ENCODE results near the gene GBF1.

GBF1 gene

GRCh38 chr10:102313221-102313896 lies 68.0 kb downstream of the GBF1 start:
- Histone ChIP-seq H3K9me3 (ENCODE audit: insufficient read depth, low read length, severe bottlenecking) (no peaks in the 10 kb centered on the region), H3K27ac (ENCODE audit: low read length) (no peak overlapping the region), H3K4me2 (ENCODE audit: insufficient read depth, low read length) (no peak overlapping the region), H3K27me3 (ENCODE audit: insufficient read depth, low read length, poor library complexity) (no peaks in the 10 kb centered on the region), H3K9ac (ENCODE audit: low read depth, low read length) (no peak overlapping the region), H2AFZ (ENCODE audit: low read depth, low read length) (no peak overlapping the region), H3K4me1 (ENCODE audit: insufficient read depth, low read length) (no peaks in the 10 kb centered on the region), H4K20me1 (ENCODE audit: insufficient read depth, low read length) (peaks cover 42% of the 10 kb centered on the region), H3K36me3 (ENCODE audit: insufficient read depth, low read length) (peaks cover 11% of the 10 kb centered on the region), H3K4me3 (ENCODE audit: low read depth in 1 of 2, low read length in 2 of 2) (no peak overlapping the region), H3K79me2 (ENCODE audit: insufficient read depth, low read length) (peaks cover 69% of the 10 kb centered on the region)
- DNase-seq = no peak
- TF ChIP-seq, protein P1, sequence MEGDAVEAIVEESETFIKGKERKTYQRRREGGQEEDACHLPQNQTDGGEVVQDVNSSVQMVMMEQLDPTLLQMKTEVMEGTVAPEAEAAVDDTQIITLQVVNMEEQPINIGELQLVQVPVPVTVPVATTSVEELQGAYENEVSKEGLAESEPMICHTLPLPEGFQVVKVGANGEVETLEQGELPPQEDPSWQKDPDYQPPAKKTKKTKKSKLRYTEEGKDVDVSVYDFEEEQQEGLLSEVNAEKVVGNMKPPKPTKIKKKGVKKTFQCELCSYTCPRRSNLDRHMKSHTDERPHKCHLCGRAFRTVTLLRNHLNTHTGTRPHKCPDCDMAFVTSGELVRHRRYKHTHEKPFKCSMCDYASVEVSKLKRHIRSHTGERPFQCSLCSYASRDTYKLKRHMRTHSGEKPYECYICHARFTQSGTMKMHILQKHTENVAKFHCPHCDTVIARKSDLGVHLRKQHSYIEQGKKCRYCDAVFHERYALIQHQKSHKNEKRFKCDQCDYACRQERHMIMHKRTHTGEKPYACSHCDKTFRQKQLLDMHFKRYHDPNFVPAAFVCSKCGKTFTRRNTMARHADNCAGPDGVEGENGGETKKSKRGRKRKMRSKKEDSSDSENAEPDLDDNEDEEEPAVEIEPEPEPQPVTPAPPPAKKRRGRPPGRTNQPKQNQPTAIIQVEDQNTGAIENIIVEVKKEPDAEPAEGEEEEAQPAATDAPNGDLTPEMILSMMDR (IDR thresholded peaks at IDR 0.05; ENCODE audit: borderline replicate concordance, extremely low read depth, low read length, poor library complexity, severe bottlenecking) = no peak
- no peak for TF ChIP-seq EZH2 (IDR thresholded peaks at IDR 0.05; ENCODE audit: borderline replicate concordance, low read depth, low read length, severe bottlenecking)
- no peak for ATAC-seq (ENCODE audit: insufficient read depth, low read depth)

DNA sequence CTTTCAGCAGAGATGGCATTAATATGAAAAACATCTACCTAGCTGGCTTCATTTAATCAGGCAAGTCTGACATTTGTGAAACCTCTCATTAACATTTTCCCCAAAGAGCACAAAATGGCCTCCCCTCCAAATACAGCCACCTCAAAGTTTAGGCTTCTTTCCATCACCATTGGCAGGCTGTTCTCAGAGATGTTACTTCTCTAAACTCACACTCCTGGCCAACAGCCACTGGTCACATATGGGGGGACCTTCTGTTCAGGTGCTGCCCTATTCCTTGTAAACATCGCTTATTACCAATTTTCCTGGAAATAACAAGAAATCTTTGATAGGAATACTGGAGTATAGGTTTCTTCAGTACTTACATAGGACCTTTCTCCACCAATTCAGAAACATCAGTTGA lies 69.5 kb downstream of the GBF1 start:
- Histone ChIP-seq H4K20me1 (ENCODE audit: insufficient read depth, low read length) (peaks cover 38% of the 10 kb centered on the region), H2AFZ (ENCODE audit: low read depth, low read length) (no peak overlapping the region), H3K27me3 (ENCODE audit: insufficient read depth, low read length, poor library complexity) (no peaks in the 10 kb centered on the region), H3K79me2 (ENCODE audit: insufficient read depth, low read length) (peaks cover 60% of the 10 kb centered on the region), H3K9ac (ENCODE audit: low read depth, low read length) (no peak overlapping the region), H3K4me3 (ENCODE audit: low read depth in 1 of 2, low read length in 2 of 2) (no peak overlapping the region), H3K4me2 (ENCODE audit: insufficient read depth, low read length) (no peak overlapping the region), H3K27ac (ENCODE audit: low read length) (no peak overlapping the region), H3K4me1 (ENCODE audit: insufficient read depth, low read length) (no peaks in the 10 kb centered on the region), H3K36me3 (ENCODE audit: insufficient read depth, low read length) (peaks cover 11% of the 10 kb centered on the region), H3K9me3 (ENCODE audit: insufficient read depth, low read length, severe bottlenecking) (no peaks in the 10 kb centered on the region)
- no peak for ATAC-seq (ENCODE audit: insufficient read depth, low read depth)
- no peak for TF ChIP-seq EZH2 (IDR thresholded peaks at IDR 0.05; ENCODE audit: borderline replicate concordance, low read depth, low read length, severe bottlenecking)
- TF ChIP-seq, protein P1 (IDR thresholded peaks at IDR 0.05; ENCODE audit: borderline replicate concordance, extremely low read depth, low read length, poor library complexity, severe bottlenecking) = no peak
- DNase-seq = no peak

GRCh38 chr10:102316421-102316820 lies 71.1 kb downstream of the GBF1 start:
- H2AFZ ChIP-seq (ENCODE audit: low read depth, low read length) = no peak overlapping the region
- H4K20me1 ChIP-seq (ENCODE audit: insufficient read depth, low read length) = peaks cover 24% of the 10 kb centered on the region
- H3K36me3 ChIP-seq (ENCODE audit: insufficient read depth, low read length) = peaks cover 11% of the 10 kb centered on the region
- peaks cover 48% of the 10 kb centered on the region for H3K79me2 ChIP-seq (ENCODE audit: insufficient read depth, low read length)
- no peak for ATAC-seq (ENCODE audit: insufficient read depth, low read depth)
- H3K4me2 ChIP-seq (ENCODE audit: insufficient read depth, low read length) = no peak overlapping the region
- H3K4me3 ChIP-seq (ENCODE audit: low read depth in 1 of 2, low read length in 2 of 2) = no peak overlapping the region
- no peak overlapping the region for H3K9ac ChIP-seq (ENCODE audit: low read depth, low read length)
- DNase-seq = no peak
- H3K27ac ChIP-seq (ENCODE audit: low read length) = no peak overlapping the region
- peaks cover 1% of the 10 kb centered on the region for H3K4me1 ChIP-seq (ENCODE audit: insufficient read depth, low read length)
- no peaks in the 10 kb centered on the region for H3K27me3 ChIP-seq (ENCODE audit: insufficient read depth, low read length, poor library complexity)
- TF ChIP-seq, protein P1 (IDR thresholded peaks at IDR 0.05; ENCODE audit: borderline replicate concordance, extremely low read depth, low read length, poor library complexity, severe bottlenecking) = no peak
- no peak for TF ChIP-seq EZH2 (IDR thresholded peaks at IDR 0.05; ENCODE audit: borderline replicate concordance, low read depth, low read length, severe bottlenecking)
- no peaks in the 10 kb centered on the region for H3K9me3 ChIP-seq (ENCODE audit: insufficient read depth, low read length, severe bottlenecking)
